ENCODE data around the gene AVL9.
"Not testable (repeated sequence)": the region's sequence is repeated elsewhere in the genome, so short reads cannot be mapped to it uniquely, and the experiment has no call there.

GRCh38 chr7:32631590-32632497, 136.6 kb downstream of the AVL9 start:
- TF ChIP-seq ZNF740 (CRISPR knock-in tag; IDR thresholded peaks at IDR 0.05); ZNF740 (tag; IDR thresholded peaks at IDR 0.05); MTA3 (IDR thresholded peaks at IDR 0.05; ENCODE audit: borderline replicate concordance); EZH2 (IDR thresholded peaks at IDR 0.05; ENCODE audit: borderline replicate concordance, low read depth, low read length); FOXO4 (CRISPR knock-in tag; IDR thresholded peaks at IDR 0.05); ZNF274 (IDR thresholded peaks at IDR 0.05; ENCODE audit: borderline replicate concordance, low read depth, low read length): not testable (repeated sequence)
- TF ChIP-seq EP300 (IDR thresholded peaks at IDR 0.05; ENCODE audit: low read length) = peak; percentile 21; the same call in 1 of the 2 replicates

All from K562 (cell line).